Ishikawa (cell line): Measurements from ENCODE around the gene CORO2B.

Experiments used
- CEBPB ChIP-seq: IDR thresholded peaks from 2 replicates; pipeline ENCODE4 v1.6.1; 2012
- CREB1 ChIP-seq: IDR thresholded peaks from 2 replicates; pipeline ENCODE4 v1.6.1; 2012; ENCODE audit warnings: low read depth
- EGR1 ChIP-seq: IDR thresholded peaks from 2 replicates; pipeline ENCODE4 v1.6.1; 2012
- EP300 ChIP-seq: IDR thresholded peaks from 2 replicates; pipeline ENCODE4 v1.6.1; 2012; ENCODE audit warnings: borderline replicate concordance
- FOXM1 ChIP-seq: IDR thresholded peaks from 2 replicates; pipeline ENCODE4 v1.6.1; 2012; ENCODE audit warnings: low read depth, borderline replicate concordance
- NFIC ChIP-seq: IDR thresholded peaks from 2 replicates; pipeline ENCODE4 v1.6.1; 2012
- RAD21 ChIP-seq: IDR thresholded peaks from 2 replicates; pipeline ENCODE4 v1.6.1; 2012; ENCODE audit warnings: low read depth
- TAF1 ChIP-seq: IDR thresholded peaks from 2 replicates; pipeline ENCODE4 v1.6.1; 2012; ENCODE audit warnings: low read depth, mild to moderate bottlenecking
- TCF12 ChIP-seq: IDR thresholded peaks from 2 replicates; pipeline ENCODE4 v1.6.1; 2012; ENCODE audit warnings: low read depth
- TEAD4 ChIP-seq: IDR thresholded peaks from 2 replicates; pipeline ENCODE4 v1.6.1; 2012
- YY1 ChIP-seq: IDR thresholded peaks from 2 replicates; pipeline ENCODE4 v1.6.1; 2012; ENCODE audit warnings: low read depth
- ZBTB7A ChIP-seq: IDR thresholded peaks from 2 replicates; pipeline ENCODE4 v1.6.1; 2012; ENCODE audit warnings: low read depth
- TF ChIP-seq, protein P1 (sequence below): IDR thresholded peaks from 2 replicates; pipeline ENCODE4 v1.6.1; 2012
- TF ChIP-seq, protein P2 (sequence below): IDR thresholded peaks from 2 replicates; pipeline ENCODE4 v1.6.1; 2012
- TF ChIP-seq, protein P3 (sequence below): IDR thresholded peaks from 2 replicates; pipeline ENCODE4 v1.6.1; 2012; ENCODE audit warnings: low read depth, mild to moderate bottlenecking

CORO2B gene

DNA sequence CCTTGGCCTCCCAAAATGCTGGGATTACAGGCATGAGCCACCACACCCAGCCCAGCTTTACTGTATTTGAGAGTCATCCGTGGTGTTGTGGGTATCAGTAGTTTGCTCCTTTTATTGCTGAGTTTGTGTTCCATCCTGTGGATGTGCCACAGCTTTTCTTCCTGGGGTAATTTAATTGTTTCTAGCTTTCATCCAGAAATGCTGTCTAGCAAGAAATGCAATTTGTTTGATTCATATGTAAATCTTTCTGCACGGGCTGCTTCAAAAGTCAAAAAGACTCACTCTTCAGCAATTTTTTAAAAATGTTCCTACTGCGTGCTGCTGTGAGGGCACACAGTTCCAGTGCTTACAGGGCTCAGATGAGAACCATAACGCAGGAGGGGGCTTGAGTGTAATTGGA is 47.1 kb downstream of the CORO2B start:
- TF ChIP-seq, protein P1, sequence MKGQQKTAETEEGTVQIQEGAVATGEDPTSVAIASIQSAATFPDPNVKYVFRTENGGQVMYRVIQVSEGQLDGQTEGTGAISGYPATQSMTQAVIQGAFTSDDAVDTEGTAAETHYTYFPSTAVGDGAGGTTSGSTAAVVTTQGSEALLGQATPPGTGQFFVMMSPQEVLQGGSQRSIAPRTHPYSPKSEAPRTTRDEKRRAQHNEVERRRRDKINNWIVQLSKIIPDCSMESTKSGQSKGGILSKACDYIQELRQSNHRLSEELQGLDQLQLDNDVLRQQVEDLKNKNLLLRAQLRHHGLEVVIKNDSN, result no peak
- TF ChIP-seq CREB1 (no peak), EP300 (no peak), TEAD4 (no peak), CEBPB (no peak), TCF12 (no peak), EGR1 (no peak), RAD21 (no peak), NFIC (no peak), ZBTB7A (no peak), YY1 (no peak), TAF1 (no peak), FOXM1 (no peak)
- TF ChIP-seq, protein P2, sequence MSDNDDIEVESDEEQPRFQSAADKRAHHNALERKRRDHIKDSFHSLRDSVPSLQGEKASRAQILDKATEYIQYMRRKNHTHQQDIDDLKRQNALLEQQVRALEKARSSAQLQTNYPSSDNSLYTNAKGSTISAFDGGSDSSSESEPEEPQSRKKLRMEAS, result no peak
- TF ChIP-seq, protein P3, sequence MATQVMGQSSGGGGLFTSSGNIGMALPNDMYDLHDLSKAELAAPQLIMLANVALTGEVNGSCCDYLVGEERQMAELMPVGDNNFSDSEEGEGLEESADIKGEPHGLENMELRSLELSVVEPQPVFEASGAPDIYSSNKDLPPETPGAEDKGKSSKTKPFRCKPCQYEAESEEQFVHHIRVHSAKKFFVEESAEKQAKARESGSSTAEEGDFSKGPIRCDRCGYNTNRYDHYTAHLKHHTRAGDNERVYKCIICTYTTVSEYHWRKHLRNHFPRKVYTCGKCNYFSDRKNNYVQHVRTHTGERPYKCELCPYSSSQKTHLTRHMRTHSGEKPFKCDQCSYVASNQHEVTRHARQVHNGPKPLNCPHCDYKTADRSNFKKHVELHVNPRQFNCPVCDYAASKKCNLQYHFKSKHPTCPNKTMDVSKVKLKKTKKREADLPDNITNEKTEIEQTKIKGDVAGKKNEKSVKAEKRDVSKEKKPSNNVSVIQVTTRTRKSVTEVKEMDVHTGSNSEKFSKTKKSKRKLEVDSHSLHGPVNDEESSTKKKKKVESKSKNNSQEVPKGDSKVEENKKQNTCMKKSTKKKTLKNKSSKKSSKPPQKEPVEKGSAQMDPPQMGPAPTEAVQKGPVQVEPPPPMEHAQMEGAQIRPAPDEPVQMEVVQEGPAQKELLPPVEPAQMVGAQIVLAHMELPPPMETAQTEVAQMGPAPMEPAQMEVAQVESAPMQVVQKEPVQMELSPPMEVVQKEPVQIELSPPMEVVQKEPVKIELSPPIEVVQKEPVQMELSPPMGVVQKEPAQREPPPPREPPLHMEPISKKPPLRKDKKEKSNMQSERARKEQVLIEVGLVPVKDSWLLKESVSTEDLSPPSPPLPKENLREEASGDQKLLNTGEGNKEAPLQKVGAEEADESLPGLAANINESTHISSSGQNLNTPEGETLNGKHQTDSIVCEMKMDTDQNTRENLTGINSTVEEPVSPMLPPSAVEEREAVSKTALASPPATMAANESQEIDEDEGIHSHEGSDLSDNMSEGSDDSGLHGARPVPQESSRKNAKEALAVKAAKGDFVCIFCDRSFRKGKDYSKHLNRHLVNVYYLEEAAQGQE, result no peak

DNA sequence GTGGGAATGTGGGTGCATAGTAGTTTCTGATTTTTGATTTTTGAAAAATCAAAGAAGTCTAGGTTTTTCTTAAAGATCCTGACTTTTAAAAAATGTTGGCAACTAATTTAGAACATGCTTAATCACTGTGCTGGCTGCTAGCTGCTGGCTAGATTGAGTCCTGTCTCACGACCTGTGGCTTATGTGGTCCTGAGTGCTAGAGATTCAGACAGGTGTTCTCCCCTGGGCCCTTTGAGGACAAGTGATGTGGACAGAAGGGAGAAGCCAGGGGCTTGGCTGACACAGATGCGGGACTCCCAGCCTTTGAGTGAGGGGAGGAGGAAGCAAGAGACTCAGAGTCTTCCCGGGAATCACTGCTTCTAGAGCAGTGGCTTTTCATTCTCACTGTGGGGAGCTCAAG is 47.5 kb downstream of the CORO2B start:
- TF ChIP-seq CEBPB (no peak), RAD21 (no peak), TEAD4 (no peak), YY1 (no peak), EP300 (no peak), TAF1 (no peak), EGR1 (no peak), ZBTB7A (no peak), FOXM1 (no peak), TCF12 (no peak)
- TF ChIP-seq, protein P3, result no peak
- TF ChIP-seq, protein P1, result no peak
- TF ChIP-seq, protein P2, result no peak

DNA sequence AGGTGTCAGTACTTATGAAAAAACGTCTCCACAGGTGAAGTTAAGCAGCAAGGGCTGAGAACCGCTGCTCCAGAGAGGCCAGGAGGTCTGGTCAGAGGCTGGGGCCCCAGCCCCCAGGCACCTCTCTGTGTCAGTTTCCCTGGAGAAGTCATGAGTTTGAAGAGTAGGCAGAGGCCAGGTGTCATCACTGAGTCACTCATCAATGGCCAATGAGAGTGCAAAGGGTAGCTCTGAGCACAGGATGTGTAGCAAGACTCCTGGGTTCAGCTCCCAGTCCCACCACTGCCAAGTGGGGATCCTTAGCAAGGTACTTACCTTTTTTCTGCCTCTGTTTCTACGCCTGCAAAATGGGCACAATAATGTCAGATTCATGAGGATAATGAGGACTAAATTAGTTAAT is 47.9 kb downstream of the CORO2B start:
- no peak for TF ChIP-seq TCF12
- no peak for TF ChIP-seq FOXM1
- no peak for TF ChIP-seq CREB1
- TF ChIP-seq YY1, result no peak
- TF ChIP-seq, protein P3, result no peak

DNA sequence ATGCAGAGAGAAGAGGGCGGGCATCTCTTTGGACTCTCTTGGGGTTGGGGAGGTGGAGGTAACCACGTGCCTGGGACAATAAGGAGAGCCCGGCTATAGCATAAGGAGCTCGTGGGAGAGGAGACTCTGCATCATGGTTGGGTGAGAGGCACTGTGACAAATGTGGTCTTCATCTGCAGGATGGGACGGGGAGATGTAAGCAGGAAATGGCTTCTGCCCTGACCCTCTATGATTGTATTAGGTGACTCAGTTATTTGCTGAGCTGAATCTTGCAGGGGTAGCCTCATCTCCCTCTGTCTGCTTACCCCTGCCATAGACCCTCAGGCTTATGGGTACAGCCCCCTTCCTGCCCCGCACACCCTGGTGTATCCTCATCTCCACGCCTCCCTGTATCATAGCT is 48.7 kb downstream of the CORO2B start:
- no peak for TF ChIP-seq EGR1
- TF ChIP-seq CREB1, result no peak
- TF ChIP-seq CEBPB, result no peak
- no peak for TF ChIP-seq EP300
- TF ChIP-seq, protein P1, result no peak
- TF ChIP-seq TCF12, result no peak
- TF ChIP-seq RAD21, result no peak
- no peak for TF ChIP-seq TEAD4
- no peak for TF ChIP-seq ZBTB7A
- no peak for TF ChIP-seq NFIC
- no peak for TF ChIP-seq TAF1
- TF ChIP-seq YY1, result no peak
